ENCODE results near the gene SKA1. TPM values are rescaled to one million over a fixed set of nuclear protein-coding genes. Genes with fewer than 3 reads are reported as not detected.

SKA1 gene
- total RNA-seq, 1 experiment from 2014 or later: 18.1 TPM

- CTCF ChIA-PET: interaction anchor here (1.9 kb wide), 1 partner anchor 20 kb away, joined by 6 read pairs; no protein-coding TSS in a partner anchor
- H3K4me1 Mint-ChIP-seq: peaks cover 51% of the 10 kb centered on the region
These were observed 34.4 kb downstream of the SKA1 start for GRCh38 chr18:50409236-50409635.

GRCh38 chr18:50410008-50410407 lies 35.2 kb downstream of the SKA1 start:
- H3K4me1 Mint-ChIP-seq: peaks cover 44% of the 10 kb centered on the region
- CTCF ChIA-PET: interaction anchor here (1.9 kb wide), 1 partner anchor 19 kb away, joined by 6 read pairs; no protein-coding TSS in a partner anchor
- no peak overlapping the region for H3K27ac Mint-ChIP-seq
- peaks cover 13% of the 10 kb centered on the region for H3K9me3 Mint-ChIP-seq
- H3K27me3 Mint-ChIP-seq (ENCODE audit: low read depth): peaks cover 40% of the 10 kb centered on the region
- POLR2A ChIA-PET: no interaction called here
- DNase-seq (ENCODE audit: low spot score): peak; percentile 33
- no peak for TF ChIP-seq JAZF1 (CRISPR knock-in tag; IDR thresholded peaks at IDR 0.05)
- TF ChIP-seq GRHL2 (CRISPR knock-in tag; IDR thresholded peaks at IDR 0.05; ENCODE audit: insufficient replicate concordance, severe bottlenecking): no peak
- no peak for TF ChIP-seq ZNF416 (CRISPR knock-in tag; IDR thresholded peaks at IDR 0.05)
- TF ChIP-seq ZNF512 (CRISPR knock-in tag; IDR thresholded peaks at IDR 0.05; ENCODE audit: borderline replicate concordance): no peak
- TF ChIP-seq ZNF281 (CRISPR knock-in tag; IDR thresholded peaks at IDR 0.05): no peak
- TF ChIP-seq ATF1 (CRISPR knock-in tag; IDR thresholded peaks at IDR 0.05): no peak
- no peak for TF ChIP-seq E2F4 (CRISPR knock-in tag; IDR thresholded peaks at IDR 0.05; ENCODE audit: borderline replicate concordance, low read depth)
- TF ChIP-seq MXD4 (CRISPR knock-in tag; IDR thresholded peaks at IDR 0.05; ENCODE audit: borderline replicate concordance): no peak
- no peak for TF ChIP-seq NFE2L1 (CRISPR knock-in tag; IDR thresholded peaks at IDR 0.05)
- TF ChIP-seq ZNF121 (CRISPR knock-in tag; IDR thresholded peaks at IDR 0.05): no peak
- peak; percentile 59 for ATAC-seq
- no peaks in the 10 kb centered on the region for H3K36me3 Mint-ChIP-seq
- H3K4me3 Mint-ChIP-seq: no peak overlapping the region

More at GRCh38 chr18:50409236-50409635, 34.4 kb downstream of the SKA1 start:
- DNase-seq (ENCODE audit: low spot score) (no peak), ATAC-seq (no peak)
- Mint-ChIP-seq H3K27me3 (ENCODE audit: low read depth) (peaks cover 42% of the 10 kb centered on the region), H3K4me3 (no peak overlapping the region), H3K9me3 (peaks cover 13% of the 10 kb centered on the region), H3K27ac (no peak overlapping the region), H3K36me3 (no peaks in the 10 kb centered on the region)
- POLR2A ChIA-PET: no interaction called here
- no peak for TF ChIP-seq ZSCAN18 (CRISPR knock-in tag; IDR thresholded peaks at IDR 0.05)
- TF ChIP-seq MYBL2 (CRISPR knock-in tag; IDR thresholded peaks at IDR 0.05): no peak
- TF ChIP-seq IRF2 (CRISPR knock-in tag; IDR thresholded peaks at IDR 0.05; ENCODE audit: borderline replicate concordance, low read depth): no peak

- ChIA-PET CTCF (interaction anchor here (1.9 kb wide), 1 partner anchor 18 kb away, joined by 6 read pairs; no protein-coding TSS in a partner anchor), POLR2A (no interaction called here)
- DNase-seq (ENCODE audit: low spot score) (no peak), ATAC-seq (no peak)
- Mint-ChIP-seq H3K36me3 (no peaks in the 10 kb centered on the region), H3K9me3 (peaks cover 13% of the 10 kb centered on the region), H3K4me3 (no peak overlapping the region), H3K27ac (no peak overlapping the region), H3K4me1 (peaks cover 35% of the 10 kb centered on the region), H3K27me3 (ENCODE audit: low read depth) (peaks cover 31% of the 10 kb centered on the region)
- TF ChIP-seq ZNF396 (CRISPR knock-in tag; IDR thresholded peaks at IDR 0.05; ENCODE audit: borderline replicate concordance) (no peak), GABPB1 (CRISPR knock-in tag; IDR thresholded peaks at IDR 0.05) (no peak), IRF2 (CRISPR knock-in tag; IDR thresholded peaks at IDR 0.05; ENCODE audit: borderline replicate concordance, low read depth) (no peak), NFYB (CRISPR knock-in tag; conservative IDR thresholded peaks at IDR 0.05; ENCODE audit: low read depth) (no peak), GTF2I (CRISPR knock-in tag; conservative IDR thresholded peaks at IDR 0.05) (no peak), TP53 (CRISPR knock-in tag; IDR thresholded peaks at IDR 0.05) (no peak), FOXP1 (CRISPR knock-in tag; IDR thresholded peaks at IDR 0.05; ENCODE audit: borderline replicate concordance) (no peak), HMGXB4 (CRISPR knock-in tag; IDR thresholded peaks at IDR 0.05) (no peak), FOXP4 (CRISPR knock-in tag; IDR thresholded peaks at IDR 0.05) (no peak), RELA (CRISPR knock-in tag; IDR thresholded peaks at IDR 0.05; ENCODE audit: borderline replicate concordance) (no peak), SP1 (CRISPR knock-in tag; conservative IDR thresholded peaks at IDR 0.05) (no peak)
These were observed 36.0 kb downstream of the SKA1 start for GRCh38 chr18:50410894-50411293.

Measured in WTC11 (cell line).